C4-2B (cell line): ENCODE measurements around the gene GYPC.

Experiments
- ZFX ChIP-seq: fragments of 450-650 bp; IDR thresholded peaks from 2 replicates; pipeline ENCODE4 v1.6.1; 2017
- TF ChIP-seq, protein P1 (sequence below): fragments of 450-650 bp; conservative IDR thresholded peaks from 2 replicates; pipeline ENCODE4 v1.5.1; 2017; ENCODE audit warnings: mild to moderate bottlenecking

GRCh38 chr2:126664234-126664633 is 8.3 kb downstream of the GYPC start:
- TF ChIP-seq, protein P1, sequence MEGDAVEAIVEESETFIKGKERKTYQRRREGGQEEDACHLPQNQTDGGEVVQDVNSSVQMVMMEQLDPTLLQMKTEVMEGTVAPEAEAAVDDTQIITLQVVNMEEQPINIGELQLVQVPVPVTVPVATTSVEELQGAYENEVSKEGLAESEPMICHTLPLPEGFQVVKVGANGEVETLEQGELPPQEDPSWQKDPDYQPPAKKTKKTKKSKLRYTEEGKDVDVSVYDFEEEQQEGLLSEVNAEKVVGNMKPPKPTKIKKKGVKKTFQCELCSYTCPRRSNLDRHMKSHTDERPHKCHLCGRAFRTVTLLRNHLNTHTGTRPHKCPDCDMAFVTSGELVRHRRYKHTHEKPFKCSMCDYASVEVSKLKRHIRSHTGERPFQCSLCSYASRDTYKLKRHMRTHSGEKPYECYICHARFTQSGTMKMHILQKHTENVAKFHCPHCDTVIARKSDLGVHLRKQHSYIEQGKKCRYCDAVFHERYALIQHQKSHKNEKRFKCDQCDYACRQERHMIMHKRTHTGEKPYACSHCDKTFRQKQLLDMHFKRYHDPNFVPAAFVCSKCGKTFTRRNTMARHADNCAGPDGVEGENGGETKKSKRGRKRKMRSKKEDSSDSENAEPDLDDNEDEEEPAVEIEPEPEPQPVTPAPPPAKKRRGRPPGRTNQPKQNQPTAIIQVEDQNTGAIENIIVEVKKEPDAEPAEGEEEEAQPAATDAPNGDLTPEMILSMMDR, result no peak
- TF ChIP-seq ZFX, result no peak
